Ascending aorta (tissue), 2 donors: ENCODE measurements around the gene EN2. TPM values are rescaled to one million over a fixed set of nuclear protein-coding genes. Genes with fewer than 3 reads are reported as not detected.

Source experiments
- DNase-seq, 2 donors: peaks; one replicate each; pipeline ENCODE4 v3.0.0-alpha.2; 2019; ENCODE audit warnings: low spot score in 2 of 2
- H3K27ac ChIP-seq, 2 donors: fragments of 200-600 bp; sonication (generic); one replicate each; pipeline ENCODE4 v1.5.1; 2016 to 2017; ENCODE audit warnings: mild to moderate bottlenecking in 1 of 2
- H3K27me3 ChIP-seq: fragments of 200-600 bp; sonication (generic); one replicate; pipeline ENCODE4 v1.5.1; 2017
- H3K36me3 ChIP-seq, 2 donors: fragments of 200-600 bp; sonication (generic); one replicate each; pipeline ENCODE4 v1.5.1; 2016
- H3K4me1 ChIP-seq, 2 donors: fragments of 200-600 bp; sonication (generic); one replicate each; pipeline ENCODE4 v1.5.1; 2016 to 2017; ENCODE audit warnings: mild to moderate bottlenecking in 1 of 2
- H3K4me3 ChIP-seq, 2 donors: fragments of 200-600 bp; sonication (generic); one replicate each; pipeline ENCODE4 v1.5.1; 2016 to 2017; ENCODE audit warnings: mild to moderate bottlenecking in 1 of 2
- H3K9me3 ChIP-seq, 2 donors: fragments of 200-600 bp; sonication (generic); one replicate each; pipeline ENCODE4 v1.5.1; 2016
- intact Hi-C: fragments of 100-400 bp; cut with DNase I; formaldehyde crosslinking; loops from one replicate; pipeline ENCODE4 v1.15.1; 2023
- total RNA-seq: library from RNA; depleted of rRNA; stranded (reverse); fragments of >200 nt; gene quantifications from one replicate; pipeline ENCODE4 v1.1.0, GENCODE V29; 2016
- TF ChIP-seq, protein P1 (sequence below), 3 experiments: fragments of 200-600 bp in 2 of 3; fragments of 450-650 bp in 1 of 3; sonication (generic) in 2 of 3; IDR thresholded peaks; one replicate each; pipeline ENCODE4 v1.5.1; 2016 to 2019; ENCODE audit warnings: antibody characterized with exemption in 3 of 3, mild to moderate bottlenecking in 1 of 3, moderate library complexity in 1 of 3

Gene EN2
- total RNA-seq, 1 donor from 2014 or later, result not detected

GRCh38 chr7:155510975-155511701 lies 53.2 kb downstream of the EN2 start:
- TF ChIP-seq, protein P1, sequence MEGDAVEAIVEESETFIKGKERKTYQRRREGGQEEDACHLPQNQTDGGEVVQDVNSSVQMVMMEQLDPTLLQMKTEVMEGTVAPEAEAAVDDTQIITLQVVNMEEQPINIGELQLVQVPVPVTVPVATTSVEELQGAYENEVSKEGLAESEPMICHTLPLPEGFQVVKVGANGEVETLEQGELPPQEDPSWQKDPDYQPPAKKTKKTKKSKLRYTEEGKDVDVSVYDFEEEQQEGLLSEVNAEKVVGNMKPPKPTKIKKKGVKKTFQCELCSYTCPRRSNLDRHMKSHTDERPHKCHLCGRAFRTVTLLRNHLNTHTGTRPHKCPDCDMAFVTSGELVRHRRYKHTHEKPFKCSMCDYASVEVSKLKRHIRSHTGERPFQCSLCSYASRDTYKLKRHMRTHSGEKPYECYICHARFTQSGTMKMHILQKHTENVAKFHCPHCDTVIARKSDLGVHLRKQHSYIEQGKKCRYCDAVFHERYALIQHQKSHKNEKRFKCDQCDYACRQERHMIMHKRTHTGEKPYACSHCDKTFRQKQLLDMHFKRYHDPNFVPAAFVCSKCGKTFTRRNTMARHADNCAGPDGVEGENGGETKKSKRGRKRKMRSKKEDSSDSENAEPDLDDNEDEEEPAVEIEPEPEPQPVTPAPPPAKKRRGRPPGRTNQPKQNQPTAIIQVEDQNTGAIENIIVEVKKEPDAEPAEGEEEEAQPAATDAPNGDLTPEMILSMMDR (IDR thresholded peaks at IDR 0.05), result no peak

DNA sequence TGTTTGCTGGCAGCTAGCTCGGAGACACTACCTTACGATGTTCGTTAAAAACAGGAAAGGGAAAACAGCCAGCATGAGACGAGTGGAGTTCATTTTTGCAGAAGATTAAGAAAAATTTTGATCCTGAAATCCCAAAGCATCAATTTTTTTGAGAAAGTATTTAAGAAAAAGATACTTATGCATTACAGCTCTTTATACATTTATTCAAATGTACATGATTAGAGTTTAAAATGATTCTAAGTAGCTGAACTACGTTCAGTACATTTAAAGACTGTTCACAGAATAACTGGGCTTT lies 53.7 kb downstream of the EN2 start:
- intact Hi-C loops, result no loop called here
- no peak for DNase-seq
- TF ChIP-seq, protein P1 (IDR thresholded peaks at IDR 0.05), result no peak
- H3K27ac ChIP-seq, result no peak overlapping the region
- no peaks in the 10 kb centered on the region for H3K36me3 ChIP-seq
- peaks cover 11% of the 10 kb centered on the region for H3K27me3 ChIP-seq
- no peaks in the 10 kb centered on the region for H3K9me3 ChIP-seq
- no peaks in the 10 kb centered on the region for H3K4me1 ChIP-seq
- H3K4me3 ChIP-seq, result no peak overlapping the region

More at GRCh38 chr7:155510975-155511701, 53.2 kb downstream of the EN2 start:
- intact Hi-C loops, result no loop called here
- no peaks in the 10 kb centered on the region for H3K36me3 ChIP-seq
- no peaks in the 10 kb centered on the region for H3K4me1 ChIP-seq
- no peak overlapping the region for H3K27ac ChIP-seq
- H3K9me3 ChIP-seq, result no peaks in the 10 kb centered on the region
- DNase-seq, result no peak
- no peak overlapping the region for H3K4me3 ChIP-seq
- H3K27me3 ChIP-seq, result peaks cover 14% of the 10 kb centered on the region

GRCh38 chr7:155512246-155512887 lies 54.4 kb downstream of the EN2 start:
- no peaks in the 10 kb centered on the region for H3K9me3 ChIP-seq
- peaks cover 6% of the 10 kb centered on the region for H3K27me3 ChIP-seq
- DNase-seq, result no peak
- no peaks in the 10 kb centered on the region for H3K4me1 ChIP-seq
- intact Hi-C loops, result no loop called here
- no peaks in the 10 kb centered on the region for H3K36me3 ChIP-seq
- H3K27ac ChIP-seq, result no peak overlapping the region
- TF ChIP-seq, protein P1 (IDR thresholded peaks at IDR 0.05), result no peak
- no peak overlapping the region for H3K4me3 ChIP-seq

GRCh38 chr7:155513543-155514285 lies 55.8 kb downstream of the EN2 start:
- intact Hi-C loops, result no loop called here
- Histone ChIP-seq H3K9me3 (no peaks in the 10 kb centered on the region), H3K4me1 (no peaks in the 10 kb centered on the region), H3K4me3 (no peak overlapping the region), H3K27ac (no peak overlapping the region), H3K36me3 (no peaks in the 10 kb centered on the region), H3K27me3 (peaks cover 4% of the 10 kb centered on the region)
- DNase-seq, result no peak
- TF ChIP-seq, protein P1 (IDR thresholded peaks at IDR 0.05), result no peak

DNA sequence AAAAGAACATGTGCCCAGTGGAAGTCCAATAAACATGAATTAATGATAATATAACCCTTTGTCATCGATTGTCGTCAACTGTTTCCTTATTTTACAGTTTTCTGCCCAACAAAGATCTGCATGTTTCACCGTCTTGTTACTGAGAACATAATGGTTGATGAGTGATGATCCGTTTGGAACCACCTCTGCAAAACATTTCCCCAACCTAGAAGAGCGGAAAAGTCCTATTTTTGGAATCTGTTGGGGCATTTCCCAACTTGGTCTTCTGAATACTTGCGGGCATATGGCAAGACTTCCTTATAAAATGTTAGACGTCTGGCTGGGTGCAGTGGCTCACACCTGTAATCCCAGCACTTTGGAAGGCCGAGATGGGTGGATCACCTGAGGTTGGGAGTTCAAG lies 56.4 kb downstream of the EN2 start:
- Histone ChIP-seq H3K9me3 (no peaks in the 10 kb centered on the region), H3K4me1 (no peaks in the 10 kb centered on the region), H3K4me3 (no peak overlapping the region), H3K27me3 (no peaks in the 10 kb centered on the region), H3K36me3 (no peaks in the 10 kb centered on the region), H3K27ac (no peak overlapping the region)
- DNase-seq, result no peak
- TF ChIP-seq, protein P1 (IDR thresholded peaks at IDR 0.05), result no peak
- intact Hi-C loops, result no loop called here

Other genes with a start within 250 kb of the EN2 start
- gene INSIG1, start 160.3 kb upstream of the EN2 start, total RNA-seq, result 18.0 TPM
- gene CNPY1, start 88.4 kb downstream of the EN2 start, total RNA-seq, result not detected
- 44.2 TPM for gene RBM33, start 186.5 kb downstream of the EN2 start, total RNA-seq